ENCODE measurements around the gene TRAK2. TPM values are rescaled to one million over a fixed set of nuclear protein-coding genes. Genes with fewer than 3 reads are reported as not detected.
"Not testable (repeated sequence)": the region's sequence is repeated elsewhere in the genome, so short reads cannot be mapped to it uniquely, and the experiment has no call there.

The TRAK2 gene
- total and polyA plus RNA-seq, 2 donors (not counting 1 experiment from before 2014, with no cell fraction given): 73.2 to 81.1 TPM

- DNase-seq (ENCODE audit: low read depth in 2 of 2): no peak
- no peak overlapping the region for H3K4me2 ChIP-seq (ENCODE audit: extremely low read depth, insufficient read depth, low read length)
- H3K4me3 ChIP-seq (replicated peaks in 1 of 4; ENCODE audit: control extremely low read depth in 1 of 4, insufficient read depth in 1 of 4, low read depth in 3 of 4, low read length in 4 of 4): no peak overlapping the region
- no peaks in the 10 kb centered on the region for H4K20me1 ChIP-seq (ENCODE audit: control insufficient read depth, extremely low read depth, insufficient read depth, low read length)
- H3K36me3 ChIP-seq (ENCODE audit: control insufficient read depth, insufficient read depth, low read length): no peaks in the 10 kb centered on the region
- H3K9ac ChIP-seq (ENCODE audit: insufficient read depth, low read length): no peak overlapping the region
- no peak overlapping the region for H2AFZ ChIP-seq (ENCODE audit: low read length)
- H3K27me3 ChIP-seq (ENCODE audit: control insufficient read depth, insufficient read depth, low read length): no peaks in the 10 kb centered on the region
- no peaks in the 10 kb centered on the region for H3K9me3 ChIP-seq (ENCODE audit: control insufficient read depth, insufficient read depth, low read depth, low read length)
- H3K4me1 ChIP-seq (ENCODE audit: control insufficient read depth, extremely low read depth, insufficient read depth, low read length): no peaks in the 10 kb centered on the region
- TF ChIP-seq CTCF (conservative IDR thresholded peaks at IDR 0.05 in 1 of 2, IDR thresholded peaks at IDR 0.05 in 1 of 2; ENCODE audit: low read depth in 1 of 2, low read length in 2 of 2) (no peak), EZH2 (IDR thresholded peaks at IDR 0.05; ENCODE audit: low read length, missing control alignments) (no peak)
- no peaks in the 10 kb centered on the region for H3K79me2 ChIP-seq (ENCODE audit: control insufficient read depth, insufficient read depth, low read length)
- no peak overlapping the region for H3K27ac ChIP-seq (ENCODE audit: insufficient read depth, low read length)
Observed at GRCh38 chr2:201369775-201370174, 81.5 kb downstream of the TRAK2 start.

GRCh38 chr2:201369318-201369717 is 81.9 kb downstream of the TRAK2 start:
- H3K4me1 ChIP-seq (ENCODE audit: control insufficient read depth, extremely low read depth, insufficient read depth, low read length); H3K27me3 ChIP-seq (ENCODE audit: control insufficient read depth, insufficient read depth, low read length); H3K27ac ChIP-seq (ENCODE audit: insufficient read depth, low read length); H3K79me2 ChIP-seq (ENCODE audit: control insufficient read depth, insufficient read depth, low read length); H2AFZ ChIP-seq (ENCODE audit: low read length); H3K36me3 ChIP-seq (ENCODE audit: control insufficient read depth, insufficient read depth, low read length); H4K20me1 ChIP-seq (ENCODE audit: control insufficient read depth, extremely low read depth, insufficient read depth, low read length); H3K9ac ChIP-seq (ENCODE audit: insufficient read depth, low read length); DNase-seq (ENCODE audit: low read depth in 2 of 2); H3K4me2 ChIP-seq (ENCODE audit: extremely low read depth, insufficient read depth, low read length); H3K4me3 ChIP-seq (replicated peaks in 1 of 4; ENCODE audit: control extremely low read depth in 1 of 4, insufficient read depth in 1 of 4, low read depth in 3 of 4, low read length in 4 of 4); H3K9me3 ChIP-seq (ENCODE audit: control insufficient read depth, insufficient read depth, low read depth, low read length): not testable (repeated sequence)

- TF ChIP-seq CTCF (conservative IDR thresholded peaks at IDR 0.05 in 1 of 2, IDR thresholded peaks at IDR 0.05 in 1 of 2; ENCODE audit: low read depth in 1 of 2, low read length in 2 of 2): no peak
- TF ChIP-seq EZH2 (IDR thresholded peaks at IDR 0.05; ENCODE audit: low read length, missing control alignments): no peak
- DNase-seq (ENCODE audit: low read depth in 2 of 2): peak; percentile 22 to 45
- no peaks in the 10 kb centered on the region for H3K27me3 ChIP-seq (ENCODE audit: control insufficient read depth, insufficient read depth, low read length)
- no peaks in the 10 kb centered on the region for H3K79me2 ChIP-seq (ENCODE audit: control insufficient read depth, insufficient read depth, low read length)
- H3K4me3 ChIP-seq (replicated peaks in 1 of 4; ENCODE audit: control extremely low read depth in 1 of 4, insufficient read depth in 1 of 4, low read depth in 3 of 4, low read length in 4 of 4): no peak overlapping the region
- no peaks in the 10 kb centered on the region for H3K4me1 ChIP-seq (ENCODE audit: control insufficient read depth, extremely low read depth, insufficient read depth, low read length)
- H3K36me3 ChIP-seq (ENCODE audit: control insufficient read depth, insufficient read depth, low read length): no peaks in the 10 kb centered on the region
- no peaks in the 10 kb centered on the region for H4K20me1 ChIP-seq (ENCODE audit: control insufficient read depth, extremely low read depth, insufficient read depth, low read length)
- no peaks in the 10 kb centered on the region for H3K9me3 ChIP-seq (ENCODE audit: control insufficient read depth, insufficient read depth, low read depth, low read length)
- no peak overlapping the region for H3K27ac ChIP-seq (ENCODE audit: insufficient read depth, low read length)
- H3K9ac ChIP-seq (ENCODE audit: insufficient read depth, low read length): no peak overlapping the region
- H2AFZ ChIP-seq (ENCODE audit: low read length): no peak overlapping the region
- H3K4me2 ChIP-seq (ENCODE audit: extremely low read depth, insufficient read depth, low read length): no peak overlapping the region
Observed at GRCh38 chr2:201366146-201366545, 85.1 kb downstream of the TRAK2 start.

Measured in fibroblast of lung (primary cell).